Panc1 (cell line): ENCODE data around the gene ARMC12. TPM values are rescaled to one million over a fixed set of nuclear protein-coding genes. Genes with fewer than 3 reads are reported as not detected.

ENCODE experiments used
- ATAC-seq: fragments of 200-7000 bp; cut with Tn5 transposase; 2 replicates; pipeline ENCODE4 v1.9.1; 2020; ENCODE audit warnings: mild to moderate bottlenecking, moderate library complexity
- BruUV-seq: library from RNA; stranded (reverse); fragments of 400-500 nt; replicated peaks from 2 replicates; lab custom pipeline; 2021; lab: Mats Ljungman, UMichigan
- CTCF ChIA-PET: fragments of 300-600 bp; sonication (Branson Sonifier 250); formaldehyde crosslinking; loops from one replicate; lab custom pipeline; 2022; ENCODE audit warnings: antibody characterized with exemption; lab: Charles Lee
- POLR2A ChIA-PET: fragments of 300-600 bp; sonication (Branson Sonifier 250); formaldehyde crosslinking; loops from one replicate; lab custom pipeline; 2022; ENCODE audit warnings: antibody characterized with exemption; lab: Charles Lee
- DNase-seq: peaks from one replicate; pipeline ENCODE4 v3.0.0-alpha.2; 2010; ENCODE audit warnings: low read depth, low spot score
- H3K27ac ChIP-seq: 2 replicates; pipeline ENCODE4 v1.5.1; 2011; ENCODE audit warnings: mild to moderate bottlenecking, low read length, inconsistent platforms
- H3K27me3 ChIP-seq: fragments of 200-500 bp; sonication (Bioruptor generic); 2 replicates; pipeline ENCODE4 v1.6.0; 2014; ENCODE audit warnings: low read length, inconsistent platforms; ENCODE audit not compliant: control insufficient read depth, insufficient read depth
- H3K36me3 ChIP-seq: fragments of 200-500 bp; sonication (Bioruptor generic); 2 replicates; pipeline ENCODE4 v1.5.1; 2014; ENCODE audit warnings: inconsistent platforms, mild to moderate bottlenecking, low read length, moderate library complexity; ENCODE audit not compliant: control insufficient read depth, insufficient read depth
- H3K4me1 ChIP-seq: 2 replicates; pipeline ENCODE4 v1.5.1; 2011; ENCODE audit warnings: inconsistent platforms, mild to moderate bottlenecking, low read length, moderate library complexity; ENCODE audit not compliant: control insufficient read depth, insufficient read depth
- H3K4me3 ChIP-seq, 2 experiments: 2 replicates each; pipeline ENCODE4 v1.5.1; 2011 to 2012; ENCODE audit warnings: low read depth in 2 of 2, low read length in 2 of 2, mild to moderate bottlenecking in 2 of 2, inconsistent platforms in 1 of 2, moderate library complexity in 1 of 2
- H3K9me3 ChIP-seq: fragments of 200-500 bp; sonication (Bioruptor generic); 2 replicates; pipeline ENCODE4 v1.5.1; 2014; ENCODE audit warnings: low read depth, mild to moderate bottlenecking, inconsistent platforms, low read length, moderate library complexity; ENCODE audit not compliant: control insufficient read depth, insufficient read depth
- CTCF ChIP-seq: fragments of 450-650 bp; IDR thresholded peaks from 2 replicates; pipeline ENCODE4 v1.5.1; 2017; ENCODE audit warnings: mild to moderate bottlenecking
- POLR2AphosphoS5 ChIP-seq: IDR thresholded peaks from 2 replicates; pipeline ENCODE4 v1.6.1; 2012; ENCODE audit warnings: mild to moderate bottlenecking, low read depth, low read length, moderate library complexity
- REST ChIP-seq, 2 experiments: IDR thresholded peaks; 2 replicates each; pipeline ENCODE4 v1.6.1; 2011 to 2012; ENCODE audit warnings: low read depth in 2 of 2, control low read depth in 1 of 2, low read length in 1 of 2, mild to moderate bottlenecking in 1 of 2, moderate library complexity in 1 of 2; ENCODE audit not compliant: insufficient read depth in 1 of 2
- SIN3A ChIP-seq: IDR thresholded peaks from 2 replicates; pipeline ENCODE4 v1.6.1; 2012; ENCODE audit warnings: low read depth, mild to moderate bottlenecking, low read length, moderate library complexity, borderline replicate concordance; ENCODE audit not compliant: insufficient read depth
- TCF7L2 ChIP-seq: IDR thresholded peaks from 2 replicates; pipeline ENCODE4 v1.6.1; 2011; ENCODE audit warnings: mild to moderate bottlenecking, low read depth, low read length, inconsistent platforms
- in situ Hi-C: cut with HindIII; loops from 2 replicates; pipeline ENCODE4 v1.10.0; 2016; ENCODE audit warnings: low sequenced_read_pairs, low pct_unique_long_range_greater_than_20kb
- intact Hi-C: fragments of 100-400 bp; cut with micrococcal nuclease; formaldehyde crosslinking; loops from one replicate; pipeline ENCODE4 v1.10.0; 2022; ENCODE audit not compliant: unreplicated experiment
- total RNA-seq: library from RNA; stranded (reverse); gene quantifications from one replicate; pipeline ENCODE4 v1.2.1, GENCODE V29; 2021; ENCODE audit not compliant: unreplicated experiment

Gene ARMC12
- total RNA-seq, 1 experiment from 2014 or later = 1.4 TPM

- in situ Hi-C loops = no loop called here
- POLR2A ChIA-PET = interaction anchor here (0.5 kb wide), 1 partner anchor 205 kb away, joined by 8 read pairs; no protein-coding TSS in a partner anchor
- peaks cover 44% of the 10 kb centered on the region for H3K4me1 ChIP-seq
- BruUV-seq = no TSS peak
- no peaks in the 10 kb centered on the region for H3K9me3 ChIP-seq
- intact Hi-C loops = no loop called here
- peak overlapping the region; percentile 78 for H3K27ac ChIP-seq
- no peaks in the 10 kb centered on the region for H3K27me3 ChIP-seq
- DNase-seq (no peak), ATAC-seq (peak; percentile 61)
- peak overlapping the region; percentile 60 to 77 for H3K4me3 ChIP-seq
- CTCF ChIA-PET = interaction anchor here (0.6 kb wide), 1 partner anchor 14 kb away, joined by 7 read pairs; no protein-coding TSS in a partner anchor
- no peaks in the 10 kb centered on the region for H3K36me3 ChIP-seq
- TF ChIP-seq TCF7L2 (no peak), POLR2AphosphoS5 (no peak), REST (IDR thresholded peaks at IDR 0.05; ENCODE audit: insufficient read depth in 1 of 2, low read depth in 2 of 2, low read length in 1 of 2) (no peak), SIN3A (no peak), CTCF (no peak)
Measured at GRCh38 chr6:35727231-35727934, 9.4 kb upstream of the ARMC12 start.

- no peak for TF ChIP-seq REST (IDR thresholded peaks at IDR 0.05; ENCODE audit: insufficient read depth in 1 of 2, low read depth in 2 of 2, low read length in 1 of 2)
- no peak for TF ChIP-seq CTCF
- no peak for TF ChIP-seq POLR2AphosphoS5
- no peak for TF ChIP-seq TCF7L2
- TF ChIP-seq SIN3A = no peak
- ChIA-PET CTCF (interaction anchor here (0.6 kb wide), 1 partner anchor 15 kb away, joined by 7 read pairs; no protein-coding TSS in a partner anchor), POLR2A (no interaction called here)
- Histone ChIP-seq H3K9me3 (no peaks in the 10 kb centered on the region), H3K27ac (peak overlapping the region; percentile 78), H3K4me1 (peaks cover 45% of the 10 kb centered on the region), H3K4me3 (peak overlapping the region; percentile 60 to 77), H3K27me3 (no peaks in the 10 kb centered on the region), H3K36me3 (no peaks in the 10 kb centered on the region)
- ATAC-seq (peak; percentile 36), DNase-seq (no peak)
- in situ Hi-C loops = no loop called here
- intact Hi-C loops = no loop called here
- no TSS peak for BruUV-seq
Measured at GRCh38 chr6:35727935-35728682, 8.7 kb upstream of the ARMC12 start.
